Transverse colon (tissue), 4 donors: ENCODE results near the gene ARID3A. TPM values are rescaled to one million over a fixed set of nuclear protein-coding genes. Genes with fewer than 3 reads are reported as not detected.

Source experiments
- DNase-seq: peaks from one replicate; pipeline ENCODE4 v3.0.0-alpha.2; 2019
- H3K27ac ChIP-seq, 4 donors: fragments of 200-600 bp; sonication (generic); 2 replicates each; pipeline ENCODE4 v1.5.1; 2016 to 2018; ENCODE audit warnings: inconsistent platforms in 4 of 4
- H3K27me3 ChIP-seq: fragments of 200-600 bp; sonication (generic); 2 replicates; pipeline ENCODE4 v1.5.1; 2017; ENCODE audit warnings: inconsistent platforms
- H3K36me3 ChIP-seq, 4 donors: fragments of 200-600 bp; sonication (generic); 2 replicates each; pipeline ENCODE4 v1.5.1; 2017 to 2019; ENCODE audit warnings: inconsistent platforms in 4 of 4
- H3K4me1 ChIP-seq, 4 donors: fragments of 200-600 bp; sonication (generic); 2 replicates each; pipeline ENCODE4 v1.5.1; 2017 to 2020; ENCODE audit warnings: inconsistent platforms in 4 of 4
- H3K4me3 ChIP-seq, 4 donors: fragments of 200-600 bp; sonication (generic); 1 replicate in 1 of 4; 2 replicates in 3 of 4; pipeline versions ENCODE4 v1.5.1 to v1.6.1; 2017 to 2019; ENCODE audit warnings: inconsistent platforms in 4 of 4
- H3K9me3 ChIP-seq, 2 donors: fragments of 200-600 bp; sonication (generic); 2 replicates each; pipeline ENCODE4 v1.5.1; 2017 to 2019; ENCODE audit warnings: inconsistent platforms in 2 of 2
- CTCF ChIP-seq, 5 experiments: fragments of 200-600 bp in 3 of 5; fragments of 450-650 bp in 2 of 5; sonication (generic) in 3 of 5; IDR thresholded peaks; 1 replicate in 2 of 5; 2 replicates in 3 of 5; pipeline ENCODE4 v1.5.1; 2016 to 2017; ENCODE audit warnings: antibody characterized with exemption in 5 of 5, inconsistent platforms in 3 of 5, mild to moderate bottlenecking in 2 of 5, moderate library complexity in 1 of 5
- EP300 ChIP-seq: sonication (generic); formaldehyde crosslinking; IDR thresholded peaks from one replicate; pipeline ENCODE4 v1.6.1; 2017; ENCODE audit warnings: antibody characterized with exemption, low read depth
- POLR2A ChIP-seq: fragments of 450-650 bp; IDR thresholded peaks from one replicate; pipeline ENCODE4 v1.6.1; 2016; ENCODE audit warnings: antibody characterized with exemption, mild to moderate bottlenecking, moderate library complexity
- POLR2AphosphoS5 ChIP-seq, 3 donors: sonication (generic); formaldehyde crosslinking; IDR thresholded peaks; one replicate each; pipeline ENCODE4 v1.6.1; 2016; ENCODE audit warnings: antibody characterized with exemption in 3 of 3
- WGBS, 2 donors: methylation state at CpG; one replicate each; pipeline ENCODE4 v1.1.5; 2018; ENCODE audit warnings: low coverage in 1 of 2; 5-methylcytosine and 5-hydroxymethylcytosine counted together
- in situ Hi-C, 4 donors: fragments of 200-750 bp; cut with MboI; loops; one replicate each; pipeline versions ENCODE4 v1.15.0 to v1.15.1; 2017; ENCODE audit warnings: low sequenced_read_pairs in 3 of 4, low pct_ligation_motif_present in 1 of 4, low pct_unique_long_range_greater_than_20kb in 1 of 4
- intact Hi-C: fragments of 100-400 bp; cut with DNase I; formaldehyde crosslinking; loops from one replicate; pipeline ENCODE4 v1.15.1; 2023; ENCODE audit warnings: low total_unique reads
- total RNA-seq, 4 donors: library from RNA; depleted of rRNA; stranded (reverse); fragments of >200 nt; gene quantifications; one replicate each; pipeline ENCODE4 v1.1.0, GENCODE V29; 2016

The ARID3A gene
- total RNA-seq, 4 donors from 2014 or later = 2.2 to 8.7 (median 4.3) TPM

GRCh38 chr19:970695-971094, 44.9 kb downstream of the ARID3A start:
- TF ChIP-seq POLR2A (no peak), CTCF (IDR thresholded peaks at IDR 0.05) (peak; percentile 29 to 45 (median 43))
- no peaks in the 10 kb centered on the region for H3K4me1 ChIP-seq
- H3K4me3 ChIP-seq = no peak overlapping the region
- H3K36me3 ChIP-seq = peaks cover 0 to 40% (median 19%) of the 10 kb centered on the region in 4 donors
- DNase-seq = no peak
- no peak overlapping the region for H3K27ac ChIP-seq
- intact Hi-C loops (loop anchor here (10.0 kb wide), 1 partner anchor 206 kb away; no protein-coding TSS in a partner anchor), in situ Hi-C loops (no loop called here)
- H3K9me3 ChIP-seq = peaks cover 8% of the 10 kb centered on the region in 2 donors
- no peaks in the 10 kb centered on the region for H3K27me3 ChIP-seq
- 94% methylated on average over 14 of the region's 14 CpGs; no CpG with 5 or more reads in 1 of the 2 donors for whole genome bisulfite sequencing, 2 donors

- Histone ChIP-seq H3K36me3 (peaks cover 0 to 34% (median 17%) of the 10 kb centered on the region in 4 donors), H3K9me3 (peaks cover 8% of the 10 kb centered on the region in 2 donors), H3K4me1 (no peaks in the 10 kb centered on the region), H3K4me3 (no peak overlapping the region), H3K27me3 (no peaks in the 10 kb centered on the region), H3K27ac (no peak overlapping the region)
- TF ChIP-seq CTCF (IDR thresholded peaks at IDR 0.05) (no peak), POLR2A (no peak), POLR2AphosphoS5 (IDR thresholded peaks at IDR 0.05) (no peak), EP300 (no peak)
- no peak for DNase-seq
- WGBS, 2 donors = 94 to 100% methylated on average over 2 to 24 of the region's 24 CpGs
- in situ Hi-C loops = no loop called here
- intact Hi-C loops = loop anchor here (10.0 kb wide), 1 partner anchor 207 kb away; no protein-coding TSS in a partner anchor
Measured at GRCh38 chr19:971795-972194, 46.0 kb downstream of the ARID3A start.

- 93 to 97% methylated on average over 6 of the region's 6 CpGs for WGBS, 2 donors
- peaks cover 0 to 29% (median 14%) of the 10 kb centered on the region in 4 donors for H3K36me3 ChIP-seq
- no peaks in the 10 kb centered on the region for H3K4me1 ChIP-seq
Measured at GRCh38 chr19:972281-972680, 46.4 kb downstream of the ARID3A start.

More at GRCh38 chr19:972281-972680, 46.4 kb downstream of the ARID3A start:
- TF ChIP-seq EP300 (no peak), POLR2AphosphoS5 (IDR thresholded peaks at IDR 0.05) (no peak), POLR2A (no peak), CTCF (IDR thresholded peaks at IDR 0.05) (no peak)
- Histone ChIP-seq H3K27ac (no peak overlapping the region), H3K27me3 (no peaks in the 10 kb centered on the region), H3K9me3 (peaks cover 8% of the 10 kb centered on the region in 2 donors), H3K4me3 (no peak overlapping the region)
- in situ Hi-C loops = no loop called here
- DNase-seq = no peak
- intact Hi-C loops = loop anchor here (10.0 kb wide), 1 partner anchor 207 kb away; no protein-coding TSS in a partner anchor
